Fibroblast of skin of left quadriceps (primary cell): ENCODE data around the gene C14orf132.
"Not testable (repeated sequence)": the region's sequence is repeated elsewhere in the genome, so short reads cannot be mapped to it uniquely, and the experiment has no call there.

Experiments
- DNase-seq, 2 experiments: peaks; one replicate each; pipeline ENCODE4 v3.0.0-alpha.2; 2013; ENCODE audit warnings: low read depth in 2 of 2

C14orf132 gene

DNA sequence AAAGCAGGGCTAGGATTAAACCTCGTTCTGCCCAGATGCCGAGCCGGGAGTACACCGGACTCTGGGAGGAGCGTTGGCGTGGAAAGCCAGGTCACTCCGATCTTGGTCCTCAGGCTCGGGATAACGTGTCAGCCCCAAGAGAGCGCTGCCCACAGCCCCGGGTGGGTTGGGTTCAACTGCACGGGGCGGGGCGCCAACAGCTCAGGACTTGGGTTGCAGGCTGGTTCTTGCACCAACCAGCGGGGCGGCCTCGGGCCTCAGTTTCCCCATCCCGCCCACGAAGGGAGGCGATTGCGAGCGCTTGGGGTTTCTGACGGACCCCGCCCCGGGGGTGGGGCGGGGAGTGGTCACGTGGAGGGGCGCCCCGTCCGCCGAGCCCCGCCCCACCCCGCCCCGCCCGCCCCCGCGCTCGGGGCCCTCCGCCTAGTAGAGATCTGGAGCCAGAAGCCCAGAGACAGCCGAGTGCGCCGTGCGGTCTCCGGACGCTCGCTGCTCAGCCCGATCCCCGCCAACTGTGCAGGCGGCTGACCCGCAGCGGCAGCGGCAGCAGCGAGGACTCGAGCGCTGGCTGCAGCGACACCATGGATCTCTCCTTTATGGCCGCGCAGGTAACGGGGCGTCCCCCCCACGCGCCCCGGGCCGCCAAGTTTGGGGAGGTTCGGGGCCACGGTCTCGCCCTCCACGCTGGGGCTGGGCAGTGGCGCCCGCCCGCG is at the start of gene C14orf132:
C14orf132 (plus strand) TSS at position 443 of the 713 bp plus-strand sequence; CDS start at position 582, 139 bp downstream.
- DNase-seq = peak in 1 of 2 experiments; percentile 20

DNA sequence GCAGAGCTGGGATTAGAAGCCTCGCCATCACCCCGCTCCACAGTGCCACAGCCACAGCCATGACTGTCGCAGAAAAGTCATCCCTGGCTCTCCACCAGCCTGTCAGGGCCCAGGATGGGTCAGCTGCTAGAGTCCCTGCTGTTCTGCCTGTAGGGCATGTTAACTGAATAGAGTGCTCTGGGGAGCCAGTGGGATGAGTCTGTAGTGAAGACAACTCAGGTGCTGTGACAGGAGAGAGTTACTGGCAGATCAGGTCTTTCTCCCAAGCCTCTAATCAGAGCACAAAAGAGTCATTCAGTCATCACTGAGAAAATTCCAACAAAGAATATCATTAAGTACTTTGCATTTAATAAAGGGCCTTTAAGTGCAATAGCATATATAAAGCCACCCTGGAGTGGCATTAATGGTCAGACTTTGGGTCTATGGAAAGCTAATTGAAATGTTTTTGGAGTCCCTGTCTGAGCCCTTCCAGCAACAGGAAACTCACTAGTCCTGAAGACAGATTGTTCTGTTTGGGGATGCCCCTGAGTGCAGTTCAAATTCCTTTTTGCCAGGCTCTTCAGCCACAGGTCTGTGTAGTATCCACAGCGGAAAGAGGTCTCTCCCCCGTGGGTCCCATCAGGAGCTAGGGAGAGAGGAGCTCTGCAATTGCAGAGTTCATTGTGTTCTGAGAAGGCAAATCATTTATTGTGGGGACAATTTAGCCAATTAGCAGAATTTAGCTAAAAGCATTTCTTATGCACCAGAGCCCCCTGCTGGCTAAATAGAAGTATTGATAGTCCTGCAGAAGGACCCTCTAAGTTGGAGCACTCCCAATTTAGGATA is 45.2 kb upstream of the C14orf132 start:
- peak; percentile 13 to 23 for DNase-seq

DNA sequence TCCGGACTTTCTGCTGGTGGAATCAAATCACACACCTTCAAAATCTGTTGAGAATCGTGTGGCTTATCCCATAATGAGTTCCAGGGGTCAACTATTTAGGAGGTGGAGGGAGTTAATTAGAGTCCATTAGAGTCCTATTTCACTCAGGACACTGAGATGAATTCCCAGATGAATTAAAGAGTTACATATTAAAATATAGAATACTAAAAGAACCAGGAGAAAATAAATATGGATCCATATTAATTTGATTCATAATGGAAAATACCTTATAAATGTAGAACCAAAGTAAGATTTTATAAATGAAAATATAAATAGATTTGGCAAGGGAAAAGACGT is 44.6 kb upstream of the C14orf132 start:
- DNase-seq = no peak

DNA sequence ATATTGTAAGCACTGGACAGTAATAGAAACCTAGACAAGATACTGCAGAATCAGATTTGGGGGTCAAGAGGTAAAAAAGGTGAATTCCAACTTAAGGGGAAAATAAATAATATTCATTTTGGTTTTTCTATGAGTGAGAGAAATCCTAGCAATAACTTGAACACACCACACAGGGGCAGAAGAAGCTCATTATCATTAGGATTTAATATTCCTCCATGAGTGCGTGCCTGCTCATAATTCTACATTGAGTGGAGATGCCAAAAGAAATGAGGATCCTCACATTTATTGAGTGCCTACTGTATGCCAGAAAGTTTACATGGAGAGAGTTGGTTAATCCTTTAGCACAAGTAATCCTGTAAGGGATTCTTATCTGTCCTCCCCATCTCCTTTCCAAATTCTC is 40.5 kb upstream of the C14orf132 start:
- DNase-seq = peak; percentile 5 to 10

DNA sequence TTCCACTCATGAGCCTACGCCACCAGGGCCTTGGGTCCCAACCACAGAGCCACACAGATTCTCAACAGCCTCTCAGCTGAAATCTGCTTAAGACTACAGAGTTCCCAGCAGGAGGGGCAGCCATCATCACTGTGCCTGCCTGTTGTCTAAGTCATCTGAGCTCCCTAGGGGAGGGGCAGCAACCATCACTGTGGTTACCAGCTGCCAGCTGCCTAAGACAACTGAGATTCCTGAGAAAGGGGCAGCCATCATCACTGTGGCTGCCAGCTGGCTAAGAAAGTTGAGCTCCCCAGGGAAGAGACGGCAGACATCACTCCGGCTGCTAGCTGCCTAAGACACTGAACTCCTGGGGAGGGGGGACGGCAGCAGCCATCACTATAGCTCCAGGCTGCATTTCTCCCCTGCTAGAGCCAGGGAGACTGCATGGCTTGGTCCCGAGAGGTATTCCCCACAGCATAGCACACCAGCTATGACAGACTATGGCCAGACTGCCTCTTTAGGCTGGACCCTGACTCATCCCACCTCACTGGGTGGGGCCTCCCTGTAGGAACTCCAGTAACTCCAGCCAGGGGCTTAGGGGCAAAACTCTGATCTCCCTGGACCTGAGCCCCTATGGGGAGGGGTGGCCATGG is 37.2 kb upstream of the C14orf132 start:
- no peak for DNase-seq

DNA sequence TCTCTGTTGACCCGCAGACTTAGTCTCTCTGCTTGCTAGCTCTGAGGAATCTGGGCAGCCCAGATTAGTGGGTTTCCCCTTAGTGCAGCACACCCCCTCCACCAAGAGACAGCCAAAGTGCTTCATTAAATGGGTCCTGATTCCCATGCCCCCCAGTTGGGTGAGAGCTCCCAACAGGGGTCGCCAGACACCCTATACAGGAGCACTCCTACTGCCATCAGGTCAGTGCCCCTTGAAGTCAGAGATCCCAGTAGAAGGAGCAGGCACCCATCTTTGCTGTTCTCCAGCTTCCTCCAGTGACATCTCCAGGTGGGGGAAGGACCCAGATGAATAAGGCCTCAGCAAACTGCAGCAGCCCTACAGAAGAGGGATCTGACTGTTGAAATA is 36.7 kb upstream of the C14orf132 start:
- DNase-seq = no peak

DNA sequence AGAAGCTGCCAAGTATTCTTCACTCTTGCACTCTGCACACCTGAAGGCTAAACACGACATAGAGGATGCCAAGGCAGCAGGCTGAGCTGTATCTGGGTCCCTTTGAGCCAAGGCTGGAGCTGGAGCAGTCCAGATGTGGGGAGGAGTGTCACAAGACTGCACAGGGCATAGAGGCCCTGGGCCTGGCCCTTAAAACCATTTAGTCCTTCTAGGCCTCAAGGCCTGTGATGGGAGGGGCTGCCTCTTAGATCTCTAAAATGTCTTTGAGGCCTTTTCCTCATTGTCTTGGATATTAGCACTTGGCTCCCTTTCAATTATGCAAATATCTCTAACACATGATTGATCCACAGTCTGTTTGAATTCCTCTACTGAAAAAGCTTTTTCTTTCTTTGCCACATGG is 28.0 kb upstream of the C14orf132 start:
- no peak for DNase-seq

DNA sequence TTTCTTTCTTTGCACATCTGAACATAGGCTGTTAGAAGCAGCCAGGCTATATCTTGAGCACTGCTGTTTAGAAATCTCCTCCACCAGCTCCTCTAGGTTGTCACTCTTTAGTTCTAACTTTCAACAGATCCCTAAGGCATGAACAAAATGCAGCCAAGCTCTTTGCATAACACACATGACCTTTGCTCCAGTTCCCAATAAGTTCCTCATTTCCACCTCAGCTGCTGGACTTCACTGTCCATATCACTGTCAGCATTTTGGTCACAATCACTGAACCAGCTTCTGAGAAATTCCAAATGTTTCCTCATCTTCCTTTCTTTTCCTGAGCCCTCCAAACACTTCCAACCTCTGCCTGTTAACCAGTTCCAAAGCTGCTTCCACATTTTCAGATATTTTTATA is 27.6 kb upstream of the C14orf132 start:
- no peak for DNase-seq

DNA sequence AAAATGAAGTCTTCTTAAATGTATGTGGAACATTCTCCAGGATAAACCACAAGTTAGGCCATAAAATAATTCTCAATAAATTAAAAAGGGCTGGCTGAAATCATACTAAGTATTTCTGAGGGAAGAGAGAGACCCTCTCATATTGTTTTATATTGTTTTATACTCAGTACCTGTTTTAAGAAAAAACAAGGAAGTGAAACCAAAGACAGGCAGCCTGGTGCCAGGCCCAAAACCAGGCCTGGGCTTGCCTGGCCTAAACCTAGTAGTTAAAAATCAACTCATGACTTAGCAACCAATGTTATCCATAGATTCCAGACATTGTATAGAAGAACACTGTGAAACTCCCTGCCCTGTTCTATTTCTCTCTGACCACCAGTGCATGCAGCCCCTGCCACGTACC is 26.4 kb upstream of the C14orf132 start:
- DNase-seq = not testable (repeated sequence)

DNA sequence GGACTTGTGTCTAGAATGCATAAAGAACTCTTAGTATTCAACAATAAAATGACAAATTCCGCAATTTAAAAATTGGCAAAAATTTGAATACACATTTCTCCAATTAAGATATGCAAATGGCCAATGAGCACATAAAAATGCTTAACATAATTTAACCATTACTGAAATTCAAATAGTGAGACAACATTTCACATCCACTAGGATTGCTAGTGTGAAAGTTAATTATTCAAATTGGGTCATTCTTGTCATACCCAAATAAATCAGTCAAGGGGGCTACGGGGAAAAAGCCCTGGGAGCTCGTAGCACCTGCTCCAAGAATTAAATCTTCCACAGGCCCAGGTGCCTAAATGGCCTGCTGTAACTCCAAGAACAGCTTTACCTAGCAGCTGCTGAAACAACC is 25.0 kb upstream of the C14orf132 start:
- DNase-seq = no peak

DNA sequence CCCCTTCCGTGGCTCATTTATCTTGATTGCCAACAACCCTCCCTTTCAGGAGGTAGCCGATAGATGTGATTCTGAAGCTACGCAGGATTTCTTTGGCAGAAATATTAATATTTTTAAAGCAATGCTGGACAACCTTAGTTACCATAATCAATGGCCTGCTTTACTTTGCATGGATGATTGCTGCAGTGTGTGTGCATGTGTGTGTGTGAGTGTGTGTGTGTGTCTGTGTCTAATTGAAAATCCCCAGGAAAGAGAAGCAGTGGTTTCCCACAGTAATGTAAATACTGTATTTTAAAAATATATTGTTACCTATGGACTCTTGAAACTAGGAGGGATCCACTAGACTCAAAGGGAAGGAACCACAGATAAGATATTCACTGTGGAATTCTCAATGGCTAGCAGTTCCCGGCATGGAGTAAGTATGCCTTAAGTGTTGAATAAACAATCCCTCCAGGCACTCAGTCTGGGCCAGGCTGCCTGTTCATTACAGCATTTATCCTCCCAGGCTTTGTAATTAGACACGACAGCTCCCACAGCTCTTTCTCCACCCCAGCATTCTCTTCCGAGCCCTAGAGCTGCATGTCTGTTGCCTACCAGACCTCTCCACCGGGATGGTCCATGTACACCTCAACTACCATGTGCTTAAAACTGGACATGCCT is 22.5 kb upstream of the C14orf132 start:
- no peak for DNase-seq

DNA sequence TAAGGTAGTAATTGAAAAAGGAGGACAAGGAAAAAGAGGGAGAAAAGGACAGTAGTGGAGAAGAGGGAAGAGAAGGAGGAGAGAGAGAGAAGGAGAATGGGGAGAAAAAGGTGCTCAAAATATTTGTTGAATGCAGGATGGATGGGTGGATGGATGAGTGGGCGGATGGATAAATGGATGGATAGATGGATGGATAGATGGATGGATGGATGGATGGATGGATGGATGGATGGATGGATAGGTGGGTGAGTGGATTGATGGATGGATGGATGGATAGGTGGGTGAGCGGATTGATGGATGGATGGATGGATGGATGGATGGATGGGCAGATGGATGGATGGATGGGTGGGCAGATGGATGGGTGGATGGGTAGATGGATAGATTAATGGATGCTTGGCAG is 21.3 kb upstream of the C14orf132 start:
- DNase-seq = no peak

DNA sequence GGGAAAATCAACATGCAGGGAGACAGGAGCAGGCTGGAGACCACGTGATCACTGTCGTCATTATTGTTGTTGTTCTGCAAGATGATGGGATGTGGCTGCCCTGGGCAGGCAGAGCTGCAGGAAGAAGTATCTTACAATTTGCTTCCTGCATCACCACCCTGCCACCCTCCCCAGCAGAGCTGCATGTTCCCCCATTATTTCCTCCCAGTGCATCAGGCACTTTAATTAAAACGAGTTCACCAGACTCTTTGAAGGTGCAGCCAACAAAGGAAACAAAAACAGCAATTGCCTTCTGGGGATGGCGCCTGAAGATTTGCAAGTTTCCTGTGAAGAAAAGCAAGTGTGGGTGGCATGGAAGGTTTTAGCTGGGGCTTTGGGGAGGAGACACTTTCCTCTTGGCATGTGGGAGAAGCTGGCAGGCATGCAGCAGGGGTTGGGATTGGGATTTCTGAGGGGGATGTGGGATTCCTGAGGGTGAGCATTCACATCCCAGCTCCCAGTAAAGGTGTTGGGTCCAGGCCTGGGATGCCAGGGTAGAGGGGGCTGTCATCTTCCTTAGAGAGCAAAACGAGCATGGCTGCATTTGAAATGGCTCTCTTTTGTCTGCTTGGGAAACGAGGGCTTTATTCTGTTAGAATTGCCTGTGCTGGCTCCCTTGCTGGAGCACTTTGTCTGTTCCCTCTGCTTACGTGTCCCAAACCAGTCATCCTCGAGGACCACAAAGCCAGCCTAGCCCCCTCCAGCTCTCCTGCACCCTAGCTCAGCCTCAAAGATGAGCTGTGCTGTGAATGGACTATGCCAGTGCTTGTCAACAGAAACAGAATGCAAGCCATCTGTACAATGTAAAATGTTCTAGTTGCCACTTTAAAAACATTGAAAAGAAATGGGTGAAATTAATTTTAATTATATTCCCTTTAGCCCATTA is 11.5 kb upstream of the C14orf132 start:
- DNase-seq = no peak

DNA sequence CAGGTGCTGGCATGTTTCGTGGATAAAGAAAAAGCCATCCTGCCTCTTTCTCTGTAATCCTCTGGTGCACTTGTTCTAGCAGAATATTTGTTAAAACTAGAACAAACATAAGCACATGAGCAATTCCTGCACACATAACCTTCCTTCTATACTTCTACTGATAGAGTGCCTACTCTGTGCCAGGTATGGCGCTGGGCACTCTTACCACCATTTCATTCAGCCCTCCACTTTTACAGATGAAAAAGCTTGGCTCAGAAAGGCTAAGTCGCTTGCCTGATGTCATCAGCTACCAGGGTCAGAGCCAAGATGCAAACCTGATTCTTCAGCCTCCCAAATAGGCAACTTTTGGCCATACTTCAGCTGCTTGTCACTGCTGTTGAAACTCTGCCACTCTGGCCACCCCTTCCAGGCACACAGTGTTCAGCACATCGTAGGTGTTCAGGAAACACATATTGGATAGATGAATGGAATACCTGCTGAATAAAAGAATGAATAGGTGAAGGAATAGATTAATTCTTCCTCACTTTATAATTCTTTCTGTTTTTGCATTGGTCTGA is 10.0 kb upstream of the C14orf132 start:
- no peak for DNase-seq

DNA sequence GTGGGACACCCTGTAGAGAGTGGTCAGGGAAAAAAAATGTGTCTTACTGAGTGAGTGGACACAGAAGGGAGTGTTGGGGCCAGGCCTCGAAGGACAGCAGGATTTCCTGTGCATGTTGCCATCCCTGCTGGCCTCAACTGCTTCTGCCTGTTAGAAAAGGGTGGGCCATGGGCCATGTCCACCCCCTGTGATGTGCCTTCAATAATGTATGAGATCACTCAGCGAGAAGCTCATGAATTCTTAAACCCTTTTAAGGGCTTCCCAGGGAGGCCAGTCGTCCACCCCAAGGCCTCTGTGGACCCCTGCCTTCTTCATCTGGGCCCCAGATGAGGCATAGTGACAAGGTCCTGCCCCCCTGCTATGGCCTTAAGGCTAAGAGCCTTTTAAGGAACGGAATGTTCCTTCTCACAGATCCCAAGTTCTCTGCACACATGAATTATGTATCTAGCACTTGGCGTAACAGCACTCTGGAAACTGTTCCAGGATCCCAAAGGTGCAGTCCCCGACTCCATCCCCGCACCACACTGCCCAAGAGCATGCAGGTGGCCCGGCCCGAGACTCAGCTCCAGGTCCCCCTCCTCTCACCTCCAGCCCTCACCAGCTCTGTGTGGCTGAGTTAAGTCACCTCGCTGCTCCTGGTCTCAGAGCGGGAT is 8.9 kb upstream of the C14orf132 start:
- no peak for DNase-seq

DNA sequence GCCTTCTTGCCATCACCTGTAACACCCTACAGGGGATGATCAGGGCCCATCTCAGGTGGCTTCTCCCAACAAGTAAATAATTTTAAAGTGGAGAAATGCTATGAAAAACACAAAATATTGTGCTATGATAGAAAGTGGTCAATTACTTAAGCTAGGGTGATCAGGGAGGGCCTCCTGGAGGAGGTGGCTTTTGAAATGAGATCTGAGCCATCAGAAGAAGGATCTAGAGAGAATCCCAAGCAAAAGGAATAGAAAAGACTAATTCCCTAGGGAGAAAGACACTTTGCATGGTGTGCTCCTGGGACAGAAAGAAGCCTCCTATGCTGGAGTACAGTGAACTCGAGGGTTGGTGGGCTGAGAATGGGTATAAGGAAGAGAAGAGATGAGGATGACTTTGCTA is 7.5 kb upstream of the C14orf132 start:
- no peak for DNase-seq

DNA sequence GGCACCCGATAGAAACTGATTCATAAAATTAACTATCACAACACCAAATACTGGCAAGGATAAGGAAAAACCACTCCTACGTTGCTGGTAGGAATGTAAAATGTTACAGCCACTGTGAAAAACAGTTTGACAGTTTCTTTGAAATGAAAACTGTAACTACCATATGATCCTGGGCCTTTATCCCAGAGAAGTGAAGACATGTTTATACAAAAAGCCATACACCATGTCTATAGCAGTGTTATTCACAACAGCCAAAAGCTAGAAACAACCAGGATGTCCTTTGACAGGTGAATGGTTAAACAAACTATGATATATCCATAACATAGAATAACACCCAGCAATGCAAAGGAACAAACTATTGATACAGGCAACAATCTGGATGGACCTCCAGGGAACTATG is 3.7 kb upstream of the C14orf132 start:
- no peak for DNase-seq

DNA sequence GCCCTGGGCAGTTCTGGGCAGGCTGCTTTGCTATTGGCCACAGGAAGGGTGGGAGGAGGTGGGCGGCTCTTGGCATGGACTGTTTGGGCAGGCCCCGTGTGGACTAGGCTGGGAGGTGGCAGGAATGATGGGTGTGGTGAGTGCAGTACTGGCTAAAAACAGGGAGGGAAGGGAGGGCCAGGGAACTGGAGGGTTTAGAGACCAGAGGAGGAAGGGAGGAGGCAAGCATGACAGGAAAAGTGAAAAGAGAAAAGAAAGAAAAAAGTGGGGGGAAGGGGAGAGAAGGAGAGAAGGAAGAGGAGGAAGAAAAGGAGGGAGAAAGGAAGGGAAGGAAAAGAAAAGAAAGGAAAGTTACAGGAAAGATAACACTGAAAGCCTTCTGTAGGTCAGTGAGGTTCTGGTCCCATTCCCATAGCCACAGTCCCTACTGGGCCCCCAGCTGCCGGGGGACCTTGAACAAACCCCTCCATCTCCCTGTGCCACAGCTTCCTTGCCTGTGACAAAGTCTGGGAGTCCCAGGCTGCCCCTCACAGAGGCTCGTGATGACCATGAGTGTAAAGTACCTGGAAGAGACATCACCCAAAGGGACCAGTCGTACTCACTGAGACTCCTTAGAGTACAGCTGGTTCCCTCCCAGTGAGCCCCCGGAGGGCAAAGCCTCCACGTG is 1.1 kb upstream of the C14orf132 start:
- no peak for DNase-seq

DNA sequence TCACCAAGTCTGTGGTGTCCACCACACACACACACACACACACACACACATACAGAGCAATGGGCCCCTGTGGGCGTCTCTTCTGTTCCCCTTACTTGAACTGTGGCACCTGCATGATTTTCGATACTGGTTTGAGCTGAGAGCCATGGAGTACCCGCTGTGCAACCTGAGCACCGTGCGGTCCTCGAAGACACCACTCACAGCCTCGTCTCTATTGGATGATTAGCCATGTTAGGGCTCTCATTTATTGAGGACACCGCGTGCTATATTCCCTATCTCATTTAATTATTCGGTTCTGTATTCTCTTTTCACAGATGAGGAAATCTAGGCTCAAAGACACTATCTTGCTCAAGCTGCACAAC is 623 bp upstream of the C14orf132 start:
- no peak for DNase-seq
